ENCODE measurements around the gene NRIP1.

The NRIP1 gene

DNA sequence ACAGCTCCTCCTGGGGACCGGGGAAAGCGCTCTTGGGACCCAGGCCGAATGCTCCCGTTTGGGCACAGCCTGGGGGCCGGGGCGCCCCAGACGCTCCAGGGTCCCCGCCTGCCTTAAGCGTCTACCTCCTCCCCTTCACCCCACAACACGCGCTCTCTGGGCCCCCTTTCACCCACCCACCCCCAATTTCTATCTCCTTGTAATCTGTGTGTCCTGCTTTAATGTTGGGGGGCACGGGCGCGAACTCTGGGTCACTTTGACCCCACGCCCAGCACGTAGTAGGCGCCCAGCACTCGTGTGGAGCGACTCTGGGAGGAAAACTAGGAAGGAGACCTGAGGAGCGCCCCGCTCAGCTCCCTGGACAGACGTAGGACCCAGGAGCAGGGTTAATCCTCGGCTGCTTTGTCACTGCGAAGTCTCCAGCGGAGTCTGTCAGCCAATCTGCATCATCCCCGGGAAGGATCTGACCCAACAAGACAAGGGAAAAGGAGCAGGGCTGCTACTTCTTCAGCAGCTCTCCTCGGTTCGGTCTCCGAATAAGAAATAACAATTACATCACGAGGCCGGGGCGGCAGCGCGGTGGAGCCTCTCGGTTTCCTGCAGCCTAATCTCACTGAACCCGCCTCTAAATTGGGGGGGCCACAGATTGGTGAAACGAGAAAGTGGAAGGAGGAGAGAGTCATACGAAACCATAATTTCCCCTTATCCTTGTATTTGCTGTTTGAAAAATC, 757 bp upstream of the NRIP1 start:
- Histone ChIP-seq H3K4me3 (ENCODE audit: low read depth, low read length) (peak overlapping the region; percentile 71), H3K27ac (peak overlapping the region; percentile 90), H3K36me3 (replicated peaks) (peaks cover 6% of the 10 kb centered on the region), H3K27me3 (replicated peaks) (no peaks in the 10 kb centered on the region)
- in situ Hi-C loops (cut with HindIII; ENCODE audit: low pct_ligation_motif_present, low sequenced_read_pairs): no loop called here
- peak; percentile 86 for DNase-seq
- TF ChIP-seq CTCF (IDR thresholded peaks at IDR 0.05; ENCODE audit: low read depth, low read length, missing control alignments): no peak

- no peaks in the 10 kb centered on the region for H3K27me3 ChIP-seq (replicated peaks)
- peaks cover 6% of the 10 kb centered on the region for H3K36me3 ChIP-seq (replicated peaks)
- TF ChIP-seq CTCF (IDR thresholded peaks at IDR 0.05; ENCODE audit: low read depth, low read length, missing control alignments): no peak
- in situ Hi-C loops (cut with HindIII; ENCODE audit: low pct_ligation_motif_present, low sequenced_read_pairs): no loop called here
- H3K27ac ChIP-seq: peak overlapping the region; percentile 90
- peak overlapping the region; percentile 71 for H3K4me3 ChIP-seq (ENCODE audit: low read depth, low read length)
- DNase-seq: peak; percentile 5
Measured at GRCh38 chr21:15063814-15064575, 805 bp downstream of the NRIP1 start.

DNA sequence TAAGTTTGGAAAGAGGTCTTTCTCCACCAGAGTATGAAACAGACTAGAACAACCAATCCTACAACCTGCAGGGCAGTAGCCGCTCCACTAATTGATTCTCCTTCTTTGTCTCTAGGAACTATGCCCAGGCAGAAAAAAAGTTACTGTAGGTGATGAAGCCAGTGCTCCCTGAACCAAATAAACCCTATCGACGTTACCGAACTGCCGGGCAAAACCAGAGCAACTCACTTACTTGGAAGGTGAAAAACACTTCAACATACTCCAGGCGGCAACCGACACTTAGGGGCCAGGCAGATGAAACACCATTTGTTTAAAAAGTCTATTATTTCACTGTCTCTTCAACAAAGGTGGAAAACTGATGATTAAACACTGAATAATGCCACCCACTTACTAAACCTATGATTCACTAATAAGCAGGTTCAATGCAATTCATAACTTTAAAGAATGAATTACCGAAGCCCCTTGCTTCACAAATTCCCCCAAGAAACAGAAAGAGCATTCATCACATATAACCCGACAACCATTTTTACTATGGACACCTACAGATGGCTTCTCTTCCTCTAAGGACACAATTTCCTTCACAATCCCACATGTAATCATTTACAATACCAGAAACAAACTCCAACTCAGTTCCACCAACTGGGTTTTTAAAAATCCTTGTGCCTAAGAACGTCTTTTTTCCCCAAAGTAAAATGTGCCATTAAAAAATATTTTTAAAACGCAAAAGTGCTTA, 1.6 kb downstream of the NRIP1 start:
- Histone ChIP-seq H3K27me3 (replicated peaks) (no peaks in the 10 kb centered on the region), H3K36me3 (replicated peaks) (peaks cover 6% of the 10 kb centered on the region), H3K27ac (peak overlapping the region; percentile 90), H3K4me3 (ENCODE audit: low read depth, low read length) (peak overlapping the region; percentile 71)
- no peak for TF ChIP-seq CTCF (IDR thresholded peaks at IDR 0.05; ENCODE audit: low read depth, low read length, missing control alignments)
- in situ Hi-C loops (cut with HindIII; ENCODE audit: low pct_ligation_motif_present, low sequenced_read_pairs): no loop called here
- no peak for DNase-seq

DNA sequence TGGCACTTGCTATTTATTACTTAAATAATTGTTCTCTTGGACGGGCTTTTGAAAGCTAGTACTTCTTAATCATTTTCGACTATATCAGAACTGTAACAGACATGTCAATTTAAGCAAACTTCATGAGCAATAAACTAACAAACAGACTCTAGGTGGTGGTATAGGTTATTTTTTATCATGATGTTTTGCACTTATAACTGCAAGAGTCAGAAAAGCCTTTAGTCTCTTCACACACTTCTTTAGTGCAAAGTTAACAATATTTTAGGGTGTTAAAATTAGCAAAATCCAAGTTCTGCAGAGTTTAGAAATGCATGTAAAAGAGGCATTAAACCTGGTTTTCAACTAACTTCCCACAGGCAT, 2.2 kb downstream of the NRIP1 start:
- no peak for DNase-seq
- H3K4me3 ChIP-seq (ENCODE audit: low read depth, low read length): peak overlapping the region; percentile 71
- peak overlapping the region; percentile 90 for H3K27ac ChIP-seq
- in situ Hi-C loops (cut with HindIII; ENCODE audit: low pct_ligation_motif_present, low sequenced_read_pairs): no loop called here
- H3K36me3 ChIP-seq (replicated peaks): peaks cover 6% of the 10 kb centered on the region
- no peaks in the 10 kb centered on the region for H3K27me3 ChIP-seq (replicated peaks)
- no peak for TF ChIP-seq CTCF (IDR thresholded peaks at IDR 0.05; ENCODE audit: low read depth, low read length, missing control alignments)

DNA sequence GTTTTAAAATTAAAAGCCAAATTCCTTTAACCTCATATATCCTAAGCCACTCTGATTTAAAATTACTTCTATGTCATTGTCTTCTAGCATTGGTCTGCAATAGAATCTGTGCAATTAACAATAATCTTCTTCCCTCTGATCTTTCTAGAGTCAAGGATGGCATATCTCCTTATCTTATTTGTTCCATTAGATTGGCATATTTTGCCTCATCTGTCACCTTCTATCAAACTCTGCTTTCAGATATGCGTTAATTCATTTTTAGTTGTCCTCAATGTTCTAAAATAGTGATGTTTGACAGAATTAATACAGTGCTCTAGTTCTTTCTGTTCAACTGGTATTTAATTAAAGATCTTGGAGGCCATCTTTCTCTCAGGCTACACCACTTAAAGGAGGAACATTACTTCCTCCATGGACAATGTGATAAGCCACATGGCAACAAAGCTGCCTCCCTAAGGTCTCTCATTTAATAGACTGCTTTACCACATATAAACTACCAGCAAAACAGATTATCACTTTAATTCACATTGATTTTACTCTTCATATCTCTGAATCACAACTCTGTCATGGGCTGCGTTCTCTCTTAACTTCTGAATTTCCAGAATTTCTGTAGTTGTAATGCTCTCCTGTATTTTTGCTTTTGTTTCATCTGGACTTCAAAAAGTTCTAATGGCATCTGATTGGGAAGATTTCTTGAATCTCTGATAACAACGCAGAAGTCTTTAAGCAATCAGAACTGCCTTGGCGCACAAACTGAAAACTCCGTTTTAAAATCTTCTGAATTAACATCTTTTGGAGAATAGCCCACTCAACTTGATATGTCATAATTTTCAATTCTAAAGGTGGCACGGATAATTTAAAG, 2.8 kb downstream of the NRIP1 start:
- Histone ChIP-seq H3K27me3 (replicated peaks) (no peaks in the 10 kb centered on the region), H3K4me3 (ENCODE audit: low read depth, low read length) (peak overlapping the region; percentile 71), H3K36me3 (replicated peaks) (peaks cover 6% of the 10 kb centered on the region), H3K27ac (peak overlapping the region; percentile 9)
- no peak for TF ChIP-seq CTCF (IDR thresholded peaks at IDR 0.05; ENCODE audit: low read depth, low read length, missing control alignments)
- no peak for DNase-seq
- in situ Hi-C loops (cut with HindIII; ENCODE audit: low pct_ligation_motif_present, low sequenced_read_pairs): no loop called here

All from brain microvascular endothelial cell (primary cell).